Fibroblast of lung (primary cell): Measurements from ENCODE around the gene SLC25A44. TPM values are rescaled to one million over a fixed set of nuclear protein-coding genes. Genes with fewer than 3 reads are reported as not detected.

Experiments used
- DNase-seq, 2 donors: peaks; one replicate each; pipeline versions ENCODE4 v3.0.0 to v3.0.0-alpha.2; 2010; ENCODE audit warnings: low read depth in 2 of 2
- H2AFZ ChIP-seq: 2 replicates; pipeline ENCODE4 v1.5.1; 2012; ENCODE audit warnings: low read length, control low read depth, inconsistent platforms
- H3K27ac ChIP-seq: 2 replicates; pipeline ENCODE4 v1.5.1; 2011; ENCODE audit warnings: low read length, control low read depth; ENCODE audit not compliant: insufficient read depth
- H3K27me3 ChIP-seq: 2 replicates; pipeline ENCODE4 v1.5.1; 2011; ENCODE audit warnings: mild to moderate bottlenecking, low read length; ENCODE audit not compliant: control insufficient read depth, insufficient read depth
- H3K36me3 ChIP-seq: 2 replicates; pipeline ENCODE4 v1.5.1; 2011; ENCODE audit warnings: low read length; ENCODE audit not compliant: control insufficient read depth, insufficient read depth
- H3K4me1 ChIP-seq: 2 replicates; pipeline ENCODE4 v1.5.1; 2011; ENCODE audit warnings: low read length; ENCODE audit not compliant: control insufficient read depth, insufficient read depth; ENCODE audit errors: extremely low read depth
- H3K4me2 ChIP-seq: 2 replicates; pipeline ENCODE4 v1.5.1; 2011; ENCODE audit warnings: low read length, control low read depth; ENCODE audit not compliant: insufficient read depth; ENCODE audit errors: extremely low read depth
- H3K4me3 ChIP-seq, 4 experiments: fragments of 200-600 bp in 1 of 4; sonication (generic) in 1 of 4; replicated peaks in 1 of 4; 2 replicates each; pipeline ENCODE4 v1.5.1; 2011 to 2016; ENCODE audit warnings: low read length in 4 of 4, low read depth in 3 of 4, mild to moderate bottlenecking in 3 of 4, control low read depth in 2 of 4, inconsistent platforms in 1 of 4, mixed read lengths in 1 of 4; ENCODE audit not compliant: insufficient read depth in 1 of 4; ENCODE audit errors: control extremely low read depth in 1 of 4
- H3K79me2 ChIP-seq: 2 replicates; pipeline ENCODE4 v1.5.1; 2012; ENCODE audit warnings: mild to moderate bottlenecking, low read length, inconsistent platforms; ENCODE audit not compliant: control insufficient read depth, insufficient read depth
- H3K9ac ChIP-seq: 2 replicates; pipeline ENCODE4 v1.5.1; 2011; ENCODE audit warnings: mild to moderate bottlenecking, low read length, control low read depth; ENCODE audit not compliant: insufficient read depth
- H3K9me3 ChIP-seq: 2 replicates; pipeline ENCODE4 v1.5.1; 2012; ENCODE audit warnings: low read depth, low read length; ENCODE audit not compliant: control insufficient read depth, insufficient read depth
- H4K20me1 ChIP-seq: 2 replicates; pipeline ENCODE4 v1.5.1; 2011; ENCODE audit warnings: low read length; ENCODE audit not compliant: control insufficient read depth, insufficient read depth; ENCODE audit errors: extremely low read depth
- EZH2 ChIP-seq: IDR thresholded peaks from 2 replicates; pipeline ENCODE4 v1.5.1; 2012; ENCODE audit warnings: low read length, control low read depth, mild to moderate bottlenecking; ENCODE audit errors: missing control alignments
- polyA plus RNA-seq, 2 donors: library from polyadenylated mRNA; depleted of rRNA in 1 of 2; stranded (reverse) in 1 of 2; unstranded in 1 of 2; fragments of >200 nt; gene quantifications; 2 replicates each; pipeline ENCODE4 v1.2.1, GENCODE V29; 2011 to 2012; ENCODE audit warnings: missing spikeins in 1 of 2
- total RNA-seq: library from RNA; depleted of rRNA; stranded (reverse); fragments of >200 nt; gene quantifications from 2 replicates; pipeline ENCODE4 v1.2.1, GENCODE V29; 2014
- TF ChIP-seq, protein P1 (sequence below), 2 donors: IDR thresholded peaks in 1 of 2; conservative IDR thresholded peaks in 1 of 2; 1 replicate in 1 of 2; 2 replicates in 1 of 2; pipeline ENCODE4 v1.5.1; 2011 to 2012; ENCODE audit warnings: low read length in 2 of 2, control low read depth in 1 of 2, inconsistent platforms in 1 of 2, low read depth in 1 of 2, mild to moderate bottlenecking in 1 of 2

SLC25A44 gene
- total and polyA plus RNA-seq, 2 donors (not counting 1 experiment from before 2014, with no cell fraction given) = 8.4 to 32.1 TPM

DNA sequence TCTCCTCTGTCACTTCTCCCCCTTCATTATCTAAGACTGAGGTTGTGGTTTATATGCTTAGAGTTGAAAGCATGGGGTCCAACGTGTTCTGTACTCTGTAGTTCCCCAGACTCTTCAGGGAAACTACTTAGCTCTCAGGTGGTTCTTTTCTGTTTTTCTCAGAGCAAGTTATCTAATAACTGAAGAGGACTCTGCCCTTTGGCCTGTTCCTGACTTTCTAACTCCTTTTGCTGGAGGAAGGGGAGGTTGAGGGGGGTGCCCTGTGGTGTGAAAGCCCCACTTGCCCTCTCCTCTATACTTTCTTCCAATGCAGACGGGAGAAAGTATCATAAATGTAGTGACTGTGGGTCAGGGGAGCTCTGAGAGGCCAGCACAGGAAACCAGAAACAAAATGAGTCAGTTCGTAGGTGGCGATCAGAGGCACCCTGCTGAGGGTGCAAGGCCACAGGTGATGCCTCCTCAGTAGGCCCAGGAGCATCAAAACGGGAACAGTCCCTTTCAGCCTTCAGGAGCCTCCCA, 5.0 kb downstream of the SLC25A44 start:
- Histone ChIP-seq H3K27ac (no peak overlapping the region), H3K36me3 (peaks cover 6% of the 10 kb centered on the region), H3K9ac (no peak overlapping the region), H3K27me3 (no peaks in the 10 kb centered on the region), H3K79me2 (peaks cover 54% of the 10 kb centered on the region), H3K4me2 (no peak overlapping the region), H2AFZ (no peak overlapping the region), H4K20me1 (no peaks in the 10 kb centered on the region), H3K4me3 (no peak overlapping the region), H3K4me1 (peaks cover 5% of the 10 kb centered on the region), H3K9me3 (no peaks in the 10 kb centered on the region)
- no peak for TF ChIP-seq EZH2
- TF ChIP-seq, protein P1, sequence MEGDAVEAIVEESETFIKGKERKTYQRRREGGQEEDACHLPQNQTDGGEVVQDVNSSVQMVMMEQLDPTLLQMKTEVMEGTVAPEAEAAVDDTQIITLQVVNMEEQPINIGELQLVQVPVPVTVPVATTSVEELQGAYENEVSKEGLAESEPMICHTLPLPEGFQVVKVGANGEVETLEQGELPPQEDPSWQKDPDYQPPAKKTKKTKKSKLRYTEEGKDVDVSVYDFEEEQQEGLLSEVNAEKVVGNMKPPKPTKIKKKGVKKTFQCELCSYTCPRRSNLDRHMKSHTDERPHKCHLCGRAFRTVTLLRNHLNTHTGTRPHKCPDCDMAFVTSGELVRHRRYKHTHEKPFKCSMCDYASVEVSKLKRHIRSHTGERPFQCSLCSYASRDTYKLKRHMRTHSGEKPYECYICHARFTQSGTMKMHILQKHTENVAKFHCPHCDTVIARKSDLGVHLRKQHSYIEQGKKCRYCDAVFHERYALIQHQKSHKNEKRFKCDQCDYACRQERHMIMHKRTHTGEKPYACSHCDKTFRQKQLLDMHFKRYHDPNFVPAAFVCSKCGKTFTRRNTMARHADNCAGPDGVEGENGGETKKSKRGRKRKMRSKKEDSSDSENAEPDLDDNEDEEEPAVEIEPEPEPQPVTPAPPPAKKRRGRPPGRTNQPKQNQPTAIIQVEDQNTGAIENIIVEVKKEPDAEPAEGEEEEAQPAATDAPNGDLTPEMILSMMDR (conservative IDR thresholded peaks at IDR 0.05 in 1 of 2, IDR thresholded peaks at IDR 0.05 in 1 of 2; ENCODE audit: low read depth in 1 of 2, low read length in 2 of 2) = no peak
- DNase-seq = no peak

DNA sequence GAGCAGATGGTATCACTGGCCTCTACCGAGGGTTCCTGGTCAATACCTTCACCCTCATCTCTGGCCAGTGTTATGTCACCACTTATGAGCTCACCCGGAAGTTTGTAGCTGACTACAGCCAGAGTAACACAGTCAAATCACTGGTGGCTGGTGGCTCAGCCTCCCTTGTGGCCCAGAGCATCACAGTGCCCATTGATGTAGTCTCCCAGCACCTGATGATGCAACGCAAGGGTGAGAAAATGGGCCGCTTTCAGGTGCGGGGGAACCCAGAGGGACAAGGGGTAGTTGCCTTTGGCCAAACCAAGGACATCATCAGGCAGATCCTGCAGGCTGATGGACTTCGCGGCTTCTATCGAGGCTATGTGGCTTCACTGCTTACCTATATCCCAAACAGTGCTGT, 6.1 kb downstream of the SLC25A44 start:
- TF ChIP-seq EZH2 = no peak
- TF ChIP-seq, protein P1 (conservative IDR thresholded peaks at IDR 0.05 in 1 of 2, IDR thresholded peaks at IDR 0.05 in 1 of 2; ENCODE audit: low read depth in 1 of 2, low read length in 2 of 2) = no peak
- Histone ChIP-seq H3K79me2 (peaks cover 46% of the 10 kb centered on the region), H3K9me3 (no peaks in the 10 kb centered on the region), H3K4me3 (no peak overlapping the region), H2AFZ (no peak overlapping the region), H3K27me3 (no peaks in the 10 kb centered on the region), H3K4me2 (no peak overlapping the region), H3K27ac (no peak overlapping the region), H3K9ac (no peak overlapping the region), H3K4me1 (no peaks in the 10 kb centered on the region), H4K20me1 (no peaks in the 10 kb centered on the region), H3K36me3 (peaks cover 6% of the 10 kb centered on the region)
- no peak for DNase-seq

DNA sequence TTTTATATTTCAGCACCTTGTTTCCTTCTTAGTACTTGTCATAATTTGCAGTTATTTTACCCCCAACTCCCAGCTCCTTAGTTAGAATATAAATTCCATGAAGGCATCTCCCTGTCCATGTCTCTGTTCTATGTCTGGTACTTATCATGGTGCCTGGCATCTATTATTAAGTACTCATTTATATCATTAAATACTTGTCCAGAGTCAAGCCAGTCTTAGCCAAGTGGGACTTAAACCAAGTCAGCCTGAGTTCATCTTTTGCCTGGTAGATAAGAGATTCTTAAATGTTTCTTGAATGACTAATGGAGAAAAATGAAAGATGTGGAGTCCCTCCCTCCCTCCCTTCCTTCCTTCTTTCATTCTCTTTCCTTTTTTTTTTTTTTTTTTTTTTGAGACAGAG, 9.4 kb downstream of the SLC25A44 start:
- Histone ChIP-seq H3K4me3 (no peak overlapping the region), H3K36me3 (peaks cover 6% of the 10 kb centered on the region), H3K79me2 (peaks cover 20% of the 10 kb centered on the region), H4K20me1 (no peaks in the 10 kb centered on the region), H3K9me3 (no peaks in the 10 kb centered on the region), H3K27ac (no peak overlapping the region), H3K9ac (no peak overlapping the region), H3K27me3 (no peaks in the 10 kb centered on the region), H3K4me1 (no peaks in the 10 kb centered on the region), H2AFZ (no peak overlapping the region), H3K4me2 (no peak overlapping the region)
- no peak for TF ChIP-seq EZH2
- TF ChIP-seq, protein P1 (conservative IDR thresholded peaks at IDR 0.05 in 1 of 2, IDR thresholded peaks at IDR 0.05 in 1 of 2; ENCODE audit: low read depth in 1 of 2, low read length in 2 of 2) = no peak
- peak in 1 of 2 donors; percentile 81 for DNase-seq
